Stimulated activated CD8-positive, alpha-beta memory T cell treated with anti-CD3 and anti-CD28 coated beads, Interleukin-12 subunit alpha, Interleukin-12 subunit beta, amount 100 ng/mL, for 1 hour (primary cell): ENCODE data around the gene CACHD1.
"Not testable (repeated sequence)": the region's sequence is repeated elsewhere in the genome, so short reads cannot be mapped to it uniquely, and the experiment has no call there.

ENCODE experiments used
- DNase-seq: peaks from one replicate; pipeline ENCODE4 v3.0.0-alpha.2; 2020; ENCODE audit warnings: low read depth

CACHD1 gene

DNA sequence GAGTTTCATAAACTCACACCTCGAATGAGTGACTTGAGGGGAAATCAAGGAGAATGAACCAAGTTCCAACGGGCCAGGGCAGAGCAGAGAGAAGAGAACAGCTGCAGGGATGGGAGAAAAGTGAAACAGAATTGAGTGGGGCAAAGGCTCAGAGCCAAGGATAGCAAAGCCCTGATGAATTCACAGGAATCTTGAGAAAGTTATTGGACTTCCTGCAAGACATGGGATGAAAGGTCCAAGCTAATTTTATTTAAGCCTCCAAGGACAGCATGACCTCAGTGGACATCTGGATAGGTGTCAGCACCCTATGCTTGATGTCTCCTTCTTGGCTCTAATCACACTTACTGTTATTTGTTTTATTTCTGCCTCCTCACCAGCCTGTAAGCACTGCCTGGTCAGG is 232.0 kb downstream of the CACHD1 start:
- DNase-seq, result no peak

DNA sequence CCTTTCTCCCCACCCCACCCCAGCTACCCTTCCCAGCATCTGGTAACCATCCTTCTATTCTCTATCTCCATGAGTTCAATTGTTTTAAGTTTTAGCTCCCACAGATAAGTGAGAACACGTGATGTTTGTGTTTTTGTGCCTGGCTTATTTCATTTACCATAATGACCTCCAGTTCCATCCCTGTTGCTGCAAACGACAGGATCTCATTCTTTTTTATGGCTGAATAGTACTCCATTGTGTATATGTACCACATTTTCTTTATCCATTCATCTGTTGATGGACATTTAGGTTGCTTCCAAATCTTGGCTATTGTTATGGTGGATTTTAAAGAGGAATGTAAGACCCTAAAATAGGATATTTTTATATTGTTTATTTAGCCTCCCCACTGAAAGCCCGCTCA is 232.7 kb downstream of the CACHD1 start:
- DNase-seq, result not testable (repeated sequence)

DNA sequence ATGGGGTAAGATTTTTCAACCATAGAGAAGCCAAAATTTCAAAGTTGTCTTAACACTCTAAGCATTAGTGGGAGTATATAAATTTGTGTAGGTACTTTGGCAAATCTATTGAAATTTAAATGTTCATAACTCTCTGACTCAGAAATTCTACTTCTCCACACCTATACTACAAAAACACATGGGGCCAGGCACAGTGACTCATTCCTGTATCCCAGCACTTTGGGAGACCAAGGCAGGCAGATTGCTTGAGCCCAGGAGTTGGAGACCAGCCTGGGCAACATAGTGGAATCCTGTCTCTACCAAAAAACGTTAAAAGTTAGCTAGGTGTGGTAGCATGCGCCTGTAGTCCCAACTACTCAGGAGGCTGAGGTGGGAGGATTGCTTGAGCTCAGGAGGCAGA is 233.7 kb downstream of the CACHD1 start:
- no peak for DNase-seq

DNA sequence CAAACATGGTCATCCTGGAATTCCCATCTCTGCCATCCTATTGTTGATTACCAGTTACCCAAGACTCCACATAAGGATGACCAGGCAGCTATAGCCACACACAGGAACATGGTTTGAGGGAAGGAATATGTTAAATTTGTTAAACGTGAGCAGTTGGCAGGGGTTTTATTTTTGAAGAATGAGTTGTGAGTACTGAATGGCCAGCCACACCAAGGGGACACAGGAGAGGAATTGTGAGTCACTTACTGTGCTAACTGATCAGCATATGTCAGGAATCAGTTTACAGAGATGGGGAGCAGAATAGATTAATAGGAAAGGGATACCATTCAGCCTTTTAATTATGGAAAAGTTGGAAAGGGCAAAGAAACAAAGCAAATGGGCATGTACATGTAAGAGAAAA is 235.7 kb downstream of the CACHD1 start:
- DNase-seq, result no peak

DNA sequence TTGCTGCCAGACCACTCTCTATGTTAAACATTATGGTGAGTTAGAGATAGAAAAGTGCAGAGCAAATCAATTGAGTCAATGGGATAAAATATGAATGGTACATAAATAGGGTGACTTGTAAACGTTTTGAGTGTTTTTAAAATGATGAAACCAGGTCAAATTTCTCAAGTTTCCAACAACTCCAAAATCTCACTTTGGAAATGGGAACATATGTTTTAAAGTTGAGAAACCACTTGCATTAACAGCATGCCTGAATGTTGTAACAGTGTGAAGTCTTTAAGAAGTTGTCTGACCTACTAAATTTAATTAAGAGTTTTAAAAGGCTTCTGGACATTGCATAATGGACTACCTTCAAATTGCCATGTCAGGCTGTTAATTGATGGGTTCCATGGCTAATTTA is 241.3 kb downstream of the CACHD1 start:
- no peak for DNase-seq

DNA sequence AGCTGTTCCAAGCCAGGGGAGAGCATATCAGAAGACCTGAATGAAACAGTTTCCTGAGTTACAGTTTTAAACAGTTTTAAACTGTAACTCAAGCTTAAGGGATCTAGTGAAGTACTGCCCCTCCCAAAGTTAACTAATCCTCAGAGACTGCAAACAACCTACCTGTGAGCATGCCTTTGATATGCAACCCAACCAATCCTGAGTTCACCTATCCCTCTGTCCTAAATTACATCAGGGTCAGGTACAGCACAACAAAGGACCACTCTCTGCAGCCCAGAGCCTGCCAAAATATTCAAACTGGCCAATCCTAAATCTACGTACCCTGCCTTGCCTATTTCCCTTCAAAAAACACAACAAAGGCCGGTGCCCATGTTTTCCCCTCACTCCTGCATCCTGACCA is 242.1 kb downstream of the CACHD1 start:
- no peak for DNase-seq

DNA sequence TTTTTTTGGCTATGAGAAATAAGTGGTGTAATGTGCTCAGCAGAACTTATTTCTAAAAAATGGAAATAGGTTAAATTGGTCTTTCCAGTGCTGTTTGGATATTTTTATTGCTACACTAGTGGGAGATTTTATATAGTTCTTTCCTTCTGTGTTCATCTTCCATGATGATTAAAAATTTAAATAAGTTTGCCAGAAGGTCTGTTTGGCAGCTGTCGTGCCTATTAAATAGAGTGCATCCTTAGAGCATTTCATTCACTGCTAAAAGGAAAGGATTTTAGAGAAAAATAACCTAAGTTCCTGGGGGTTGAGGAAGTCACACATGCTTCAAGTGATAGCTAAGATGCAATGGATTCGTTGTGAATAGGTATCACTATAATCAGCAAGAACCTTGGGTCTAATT is 245.3 kb downstream of the CACHD1 start:
- DNase-seq, result no peak

DNA sequence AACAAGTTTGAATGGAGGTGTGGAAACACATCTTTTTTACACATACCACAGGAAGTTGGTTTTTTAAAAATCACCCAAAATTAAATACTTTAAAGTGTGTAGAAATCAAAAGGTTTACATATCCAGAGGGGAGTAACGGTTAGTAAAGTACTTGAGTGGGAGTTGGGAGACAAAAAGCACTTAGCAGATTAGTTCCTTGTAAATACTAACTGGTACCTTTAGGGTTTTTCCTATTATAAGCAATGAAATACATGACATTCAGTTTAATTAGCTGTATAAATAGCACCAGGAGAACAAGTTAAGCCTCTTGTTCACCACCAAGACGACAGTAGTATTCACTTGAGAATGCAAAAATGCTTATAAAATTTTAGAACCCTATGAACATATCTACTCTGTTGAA is 251.2 kb downstream of the CACHD1 start:
- DNase-seq, result no peak

DNA sequence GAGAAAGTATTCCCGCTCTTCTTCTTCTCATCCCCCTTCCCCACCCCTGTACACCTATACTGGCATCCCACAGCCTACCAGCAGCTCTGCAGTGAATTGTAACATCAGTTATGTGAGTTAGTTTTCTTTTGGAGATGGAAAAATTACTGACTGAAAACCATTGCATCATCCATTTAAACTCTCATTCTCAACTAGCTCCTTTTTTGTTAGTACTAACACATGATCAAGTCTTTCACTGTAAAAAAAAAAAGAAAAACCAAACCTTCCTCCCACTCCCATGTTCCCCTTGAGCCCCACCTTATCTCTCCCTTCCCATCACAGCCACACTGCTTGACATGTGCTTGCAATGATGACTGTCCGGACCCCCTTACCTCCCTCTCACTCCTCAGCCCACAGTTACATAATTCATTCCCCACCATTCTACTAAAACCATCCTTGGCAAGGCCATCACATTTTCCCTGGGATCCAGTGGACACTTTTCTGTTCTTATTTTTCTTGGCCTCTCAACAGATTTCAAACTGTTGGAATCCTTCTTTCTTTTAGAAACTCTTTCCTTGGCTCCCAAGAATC is 251.7 kb downstream of the CACHD1 start:
- DNase-seq, result no peak

DNA sequence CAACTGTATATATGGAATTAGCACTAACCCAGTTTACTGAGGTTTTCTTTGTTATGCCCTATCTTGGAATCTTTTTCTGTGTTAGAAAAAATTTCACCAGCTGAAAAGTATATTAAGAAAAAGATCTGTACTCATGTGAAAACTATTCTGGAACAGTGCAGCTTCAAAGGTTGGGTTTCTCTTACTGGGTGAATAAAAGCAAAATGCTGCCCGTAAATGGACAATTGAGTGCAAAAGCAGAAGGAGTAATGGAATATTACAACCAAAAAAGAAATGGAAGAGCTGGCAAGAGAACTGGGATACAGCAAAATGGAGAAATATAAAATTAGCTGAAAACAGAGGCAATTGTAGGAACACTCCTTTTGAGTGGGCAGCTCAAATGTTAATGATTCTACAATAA is 257.9 kb downstream of the CACHD1 start:
- no peak for DNase-seq

DNA sequence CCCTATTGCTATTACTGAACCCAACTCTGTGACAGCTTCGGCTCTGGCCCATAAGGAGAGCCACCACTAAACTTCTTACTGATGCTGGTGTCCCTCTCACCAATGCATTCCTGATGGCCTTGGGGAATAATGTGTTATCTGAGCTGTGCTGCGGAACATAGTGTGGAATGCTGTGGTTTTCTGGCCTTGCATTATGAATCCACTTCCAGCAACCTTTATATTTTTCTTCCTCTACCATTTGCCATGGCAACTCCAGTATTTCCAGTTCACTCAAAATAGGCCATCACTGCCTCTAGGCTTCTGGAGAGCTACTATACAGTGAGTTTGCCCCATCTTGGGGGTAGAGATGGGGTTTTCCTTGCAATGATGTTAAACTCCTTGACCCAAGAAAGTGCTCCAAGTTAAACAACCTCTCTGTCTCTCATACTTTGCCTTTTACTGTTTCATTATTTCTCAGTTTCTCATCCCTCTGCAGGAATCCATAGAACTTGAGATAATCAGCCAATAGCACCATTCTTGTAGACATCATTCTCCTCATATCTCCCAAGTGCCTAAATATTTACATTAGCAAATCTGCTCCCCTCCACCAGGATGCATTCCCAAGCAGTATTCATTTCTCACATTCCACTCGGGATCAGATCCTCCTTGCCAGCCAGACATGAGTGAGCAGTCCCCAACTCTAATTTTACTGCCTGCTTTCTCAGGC is 263.8 kb downstream of the CACHD1 start:
- no peak for DNase-seq

DNA sequence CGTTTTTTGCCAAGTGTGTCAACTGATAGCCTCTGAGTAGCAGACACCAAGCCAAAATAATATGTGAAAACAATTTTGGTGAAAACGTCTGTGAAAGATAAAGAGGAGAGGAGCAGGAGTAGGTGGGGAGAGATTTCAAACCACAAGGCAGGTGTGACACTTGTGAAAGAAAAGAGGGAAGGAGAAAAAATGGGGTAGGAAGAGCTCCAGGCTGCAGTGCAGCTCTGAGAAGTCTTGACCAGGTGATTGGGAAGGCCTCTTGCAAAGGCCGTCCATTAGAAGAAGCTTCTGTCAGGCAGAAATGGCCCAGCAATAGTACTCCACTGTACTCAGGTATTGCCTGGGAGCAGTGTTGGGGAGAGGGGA is 264.3 kb downstream of the CACHD1 start:
- no peak for DNase-seq

DNA sequence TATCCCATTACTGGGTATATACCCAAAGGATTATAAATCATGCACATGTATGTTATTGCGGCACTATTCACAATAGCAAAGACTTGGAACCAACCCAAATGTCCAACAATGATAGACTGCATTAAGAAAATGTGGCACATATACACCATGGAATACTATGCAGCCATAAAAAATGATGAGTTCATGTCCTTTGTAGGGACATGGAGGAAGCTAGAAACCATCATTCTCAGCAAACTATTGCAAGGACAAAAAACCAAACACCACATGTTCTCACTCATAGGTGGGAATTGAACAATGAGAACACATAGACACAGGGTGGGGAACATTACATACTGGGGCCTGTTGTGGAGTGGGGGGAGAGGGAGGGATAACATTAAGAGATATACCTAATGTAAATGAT is 270.8 kb downstream of the CACHD1 start:
- DNase-seq, result not testable (repeated sequence)
